ENCODE results near the gene MYO1B. TPM values are rescaled to one million over a fixed set of nuclear protein-coding genes. Genes with fewer than 3 reads are reported as not detected.

Gene MYO1B
- total and polyA plus RNA-seq, 2 experiments from 2014 or later: 26.4 to 70.6 TPM

- H3K9me2 ChIP-seq (ENCODE audit: insufficient read depth): no peaks in the 10 kb centered on the region
- H3K4me3 ChIP-seq: no peak overlapping the region
- no peak for ATAC-seq
- H3K4me2 ChIP-seq: no peak overlapping the region
- no peak overlapping the region for H3K27ac ChIP-seq (ENCODE audit: low read depth)
- no peak for DNase-seq (ENCODE audit: low spot score)
- no peaks in the 10 kb centered on the region for H3K27me3 Mint-ChIP-seq (ENCODE audit: insufficient read depth, low read depth, poor library complexity)
- H3K36me3 ChIP-seq (ENCODE audit: insufficient read depth): no peaks in the 10 kb centered on the region
- H3K9me3 Mint-ChIP-seq: no peaks in the 10 kb centered on the region
- peaks cover 12% of the 10 kb centered on the region for H3K4me1 ChIP-seq (ENCODE audit: insufficient read depth)
- H2AFZ ChIP-seq: no peak overlapping the region
- H3K79me2 ChIP-seq (replicated peaks; ENCODE audit: insufficient read depth): no peaks in the 10 kb centered on the region
- H3K4me1 Mint-ChIP-seq: peaks cover 9% of the 10 kb centered on the region
- no peaks in the 10 kb centered on the region for H3F3A ChIP-seq (replicated peaks; ENCODE audit: low read depth)
- no peaks in the 10 kb centered on the region for H3K36me3 Mint-ChIP-seq (ENCODE audit: low read depth)
- H3K27me3 ChIP-seq (ENCODE audit: insufficient read depth): no peaks in the 10 kb centered on the region
- no peak overlapping the region for H3K27ac Mint-ChIP-seq
- no peaks in the 10 kb centered on the region for H4K20me1 ChIP-seq (replicated peaks; ENCODE audit: insufficient read depth)
- no peak overlapping the region for H3K4me3 Mint-ChIP-seq
- no peak for TF ChIP-seq NANOG (IDR thresholded peaks at IDR 0.05; ENCODE audit: borderline replicate concordance)
- no peak for TF ChIP-seq CREB1 (CRISPR knock-in tag; IDR thresholded peaks at IDR 0.05; ENCODE audit: low read depth)
Measured at GRCh38 chr2:191474464-191474863, 229.3 kb downstream of the MYO1B start.

Small RNA genes lying within 50 kb of the gene (small RNA-seq; reads per million reads assigned to genes)
- not detected for gene RNU6-1045P (ENCODE audit: low replicate concordance)

Other genes starting within 250 kb of the MYO1B start
- 43.2 and 47.4 TPM in 2 replicates for gene STAT1, start 231.2 kb upstream of the MYO1B start, total RNA-seq (2014; rRNA removed; shearing (Covaris generic))
- gene STAT1, start 231.2 kb upstream of the MYO1B start, polyA plus RNA-seq (2016; fragmentation: Nextera tagmentation; extraction: Ambion mirVana): 15.1 and 16.3 TPM in 2 replicates
- gene STAT4, start 94.4 kb upstream of the MYO1B start, total RNA-seq (2014; rRNA removed; shearing (Covaris generic)): 0.16 and 0.52 TPM in 2 replicates
- 0.30 and 0.86 TPM in 2 replicates for gene STAT4, start 94.4 kb upstream of the MYO1B start, polyA plus RNA-seq (2016; fragmentation: Nextera tagmentation; extraction: Ambion mirVana)